Natural killer cell (primary cell): ENCODE measurements around the gene LMAN2. TPM values are rescaled to one million over a fixed set of nuclear protein-coding genes. Genes with fewer than 3 reads are reported as not detected.

Experiments used
- ATAC-seq, 3 donors: fragments of 150-1000 bp in 2 of 3; fragments of 200-7000 bp in 1 of 3; cut with Tn5 transposase; 1 replicate in 1 of 3; 2 replicates in 2 of 3; pipeline ENCODE4 v1.10.0; 2021; ENCODE audit warnings: mild to moderate bottlenecking in 2 of 3, moderate library complexity in 2 of 3
- DNase-seq, 2 donors: peaks; one replicate each; pipeline versions ENCODE4 v3.0.0 to v3.0.0-alpha.2; 2013 to 2021; ENCODE audit warnings: mixed read lengths in 1 of 2
- H3K27ac ChIP-seq: one replicate; pipeline ENCODE4 v1.5.1; 2013; ENCODE audit warnings: mild to moderate bottlenecking, low read length
- H3K27me3 ChIP-seq: one replicate; pipeline ENCODE4 v1.6.1; 2013; ENCODE audit warnings: low read length; ENCODE audit not compliant: control insufficient read depth, insufficient read depth
- H3K36me3 ChIP-seq: one replicate; pipeline ENCODE4 v1.6.1; 2013; ENCODE audit warnings: low read length; ENCODE audit not compliant: control insufficient read depth, insufficient read depth
- H3K4me1 ChIP-seq: one replicate; pipeline ENCODE4 v1.6.1; 2013; ENCODE audit warnings: low read length; ENCODE audit not compliant: control insufficient read depth, insufficient read depth
- H3K4me3 ChIP-seq: one replicate; pipeline ENCODE4 v1.5.1; 2013; ENCODE audit warnings: low read length
- H3K9me3 ChIP-seq: one replicate; pipeline ENCODE4 v1.6.1; 2013; ENCODE audit warnings: low read length; ENCODE audit not compliant: control insufficient read depth, insufficient read depth
- H3K27ac Mint-ChIP-seq, 2 donors: one replicate each; pipeline ENCODE4 v1.8.0; 2022; ENCODE audit warnings: mild to moderate bottlenecking in 2 of 2, mixed read lengths in 2 of 2, moderate library complexity in 1 of 2
- H3K27me3 Mint-ChIP-seq, 2 donors: one replicate each; pipeline ENCODE4 v1.8.0; 2022; ENCODE audit warnings: low read depth in 2 of 2, mixed read lengths in 2 of 2
- H3K36me3 Mint-ChIP-seq: one replicate; pipeline ENCODE4 v1.8.0; 2022; ENCODE audit warnings: mixed read lengths
- H3K4me1 Mint-ChIP-seq, 2 donors: one replicate each; pipeline ENCODE4 v1.8.0; 2022; ENCODE audit warnings: mixed read lengths in 2 of 2
- H3K4me3 Mint-ChIP-seq: one replicate; pipeline ENCODE4 v1.8.0; 2022; ENCODE audit warnings: mild to moderate bottlenecking, moderate library complexity, mixed read lengths
- H3K9me3 Mint-ChIP-seq, 2 donors: one replicate each; pipeline ENCODE4 v1.8.0; 2022; ENCODE audit warnings: mixed read lengths in 2 of 2
- CTCF ChIP-seq: fragments of 200-600 bp; IDR thresholded peaks from one replicate; pipeline ENCODE4 v1.8.0; 2022; ENCODE audit warnings: antibody characterized with exemption
- WGBS: methylation state at CpG from one replicate; pipeline ENCODE4 v1.1.7; 2013; ENCODE audit warnings: missing lambda C conversion rate; ENCODE audit not compliant: insufficient coverage; 5-methylcytosine and 5-hydroxymethylcytosine counted together
- intact Hi-C: fragments of 100-400 bp; cut with micrococcal nuclease; formaldehyde crosslinking; loops from one replicate; pipeline ENCODE4 v1.14.2; 2022
- total RNA-seq, 4 donors: library from RNA; stranded (reverse); fragments of 120-200 nt in 1 of 4; gene quantifications; one replicate each; pipeline versions ENCODE4 v1.2.3 to v1.2.4, GENCODE V29; 2013 to 2022

The LMAN2 gene
- total RNA-seq, 3 donors from 2014 or later (not counting 1 experiment from before 2014, with no cell fraction given) = 112 to 124 (median 114) TPM

- Mint-ChIP-seq H3K36me3 (no peaks in the 10 kb centered on the region), H3K27ac (no peak overlapping the region), H3K4me3 (no peak overlapping the region), H3K9me3 (no peaks in the 10 kb centered on the region), H3K27me3 (no peaks in the 10 kb centered on the region), H3K4me1 (peaks cover 21 to 30% of the 10 kb centered on the region in 2 donors)
- TF ChIP-seq CTCF = no peak
- no peak for DNase-seq
- Histone ChIP-seq H3K4me1 (peaks cover 41% of the 10 kb centered on the region), H3K9me3 (no peaks in the 10 kb centered on the region), H3K36me3 (no peaks in the 10 kb centered on the region), H3K27ac (no peak overlapping the region), H3K27me3 (no peaks in the 10 kb centered on the region), H3K4me3 (no peak overlapping the region)
- intact Hi-C loops = loop anchor here (5.0 kb wide), 1 partner anchor 137 kb away; no protein-coding TSS in a partner anchor
- ATAC-seq = no peak
- WGBS = 96% methylated on average over 7 of the region's 7 CpGs
These were observed 36.1 kb downstream of the LMAN2 start for GRCh38 chr5:177315411-177315810.

- no peak for TF ChIP-seq CTCF
- H3K27me3 Mint-ChIP-seq = no peaks in the 10 kb centered on the region
- peaks cover 26 to 35% of the 10 kb centered on the region in 2 donors for H3K4me1 Mint-ChIP-seq
- H3K36me3 Mint-ChIP-seq = no peaks in the 10 kb centered on the region
- H3K4me1 ChIP-seq = peaks cover 41% of the 10 kb centered on the region
- H3K9me3 ChIP-seq = no peaks in the 10 kb centered on the region
- no peak for ATAC-seq
- H3K4me3 Mint-ChIP-seq = no peak overlapping the region
- H3K27me3 ChIP-seq = no peaks in the 10 kb centered on the region
- no peak overlapping the region for H3K27ac Mint-ChIP-seq
- 95% methylated on average over 17 of the region's 18 CpGs for WGBS
- H3K4me3 ChIP-seq = no peak overlapping the region
- no peak for DNase-seq
- no peaks in the 10 kb centered on the region for H3K36me3 ChIP-seq
- H3K9me3 Mint-ChIP-seq = no peaks in the 10 kb centered on the region
- H3K27ac ChIP-seq = no peak overlapping the region
- intact Hi-C loops = loop anchor here (5.0 kb wide), 2 partner anchors 43 to 138 kb away; partner anchors contain the start of gene RGS14
These were observed 36.8 kb downstream of the LMAN2 start for GRCh38 chr5:177314376-177315342.

- no peak for TF ChIP-seq CTCF
- no peak overlapping the region for H3K27ac ChIP-seq
- intact Hi-C loops = loop anchor here (5.0 kb wide), 1 partner anchor 44 kb away; the partner anchor contains the start of gene RGS14
- H3K9me3 ChIP-seq = no peaks in the 10 kb centered on the region
- peaks cover 49% of the 10 kb centered on the region for H3K4me1 ChIP-seq
- no peaks in the 10 kb centered on the region for H3K36me3 Mint-ChIP-seq
- H3K27ac Mint-ChIP-seq = no peak overlapping the region
- H3K4me3 ChIP-seq = no peak overlapping the region
- H3K27me3 Mint-ChIP-seq = no peaks in the 10 kb centered on the region
- DNase-seq = no peak
- no peaks in the 10 kb centered on the region for H3K36me3 ChIP-seq
- 97% methylated on average over 14 of the region's 15 CpGs for WGBS
- H3K9me3 Mint-ChIP-seq = no peaks in the 10 kb centered on the region
- no peak overlapping the region for H3K4me3 Mint-ChIP-seq
- H3K27me3 ChIP-seq = no peaks in the 10 kb centered on the region
- H3K4me1 Mint-ChIP-seq = peaks cover 36 to 44% of the 10 kb centered on the region in 2 donors
- ATAC-seq = no peak
These were observed 37.8 kb downstream of the LMAN2 start for GRCh38 chr5:177313561-177314259.
